ENCODE data around the gene AGBL1.

Gene AGBL1

DNA sequence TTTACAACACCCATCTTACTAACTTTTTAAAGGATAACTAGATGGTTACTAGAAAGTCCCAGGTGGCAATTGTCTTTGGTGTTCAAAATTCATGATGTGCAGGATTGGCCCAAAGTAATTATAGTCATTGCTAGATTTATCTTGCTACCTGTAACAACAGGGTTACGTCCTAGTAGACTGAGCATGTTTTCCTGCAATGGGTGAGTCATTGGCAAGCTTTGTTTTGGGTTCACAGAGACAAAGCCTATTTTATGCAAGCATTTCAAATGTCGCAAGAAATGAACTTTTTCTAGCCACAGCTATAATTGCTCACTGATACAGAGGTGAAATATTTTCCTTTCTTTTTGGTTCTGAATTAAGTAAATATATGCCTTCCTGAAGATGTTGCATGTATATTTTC lies 267.6 kb downstream of the AGBL1 start:
- no peak for DNase-seq (ENCODE audit: low read depth)
- TF ChIP-seq, protein P1, sequence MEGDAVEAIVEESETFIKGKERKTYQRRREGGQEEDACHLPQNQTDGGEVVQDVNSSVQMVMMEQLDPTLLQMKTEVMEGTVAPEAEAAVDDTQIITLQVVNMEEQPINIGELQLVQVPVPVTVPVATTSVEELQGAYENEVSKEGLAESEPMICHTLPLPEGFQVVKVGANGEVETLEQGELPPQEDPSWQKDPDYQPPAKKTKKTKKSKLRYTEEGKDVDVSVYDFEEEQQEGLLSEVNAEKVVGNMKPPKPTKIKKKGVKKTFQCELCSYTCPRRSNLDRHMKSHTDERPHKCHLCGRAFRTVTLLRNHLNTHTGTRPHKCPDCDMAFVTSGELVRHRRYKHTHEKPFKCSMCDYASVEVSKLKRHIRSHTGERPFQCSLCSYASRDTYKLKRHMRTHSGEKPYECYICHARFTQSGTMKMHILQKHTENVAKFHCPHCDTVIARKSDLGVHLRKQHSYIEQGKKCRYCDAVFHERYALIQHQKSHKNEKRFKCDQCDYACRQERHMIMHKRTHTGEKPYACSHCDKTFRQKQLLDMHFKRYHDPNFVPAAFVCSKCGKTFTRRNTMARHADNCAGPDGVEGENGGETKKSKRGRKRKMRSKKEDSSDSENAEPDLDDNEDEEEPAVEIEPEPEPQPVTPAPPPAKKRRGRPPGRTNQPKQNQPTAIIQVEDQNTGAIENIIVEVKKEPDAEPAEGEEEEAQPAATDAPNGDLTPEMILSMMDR (conservative IDR thresholded peaks at IDR 0.05; ENCODE audit: low read depth, low read length): no peak
- H3K4me3 ChIP-seq (ENCODE audit: low read depth, low read length): no peak overlapping the region

DNA sequence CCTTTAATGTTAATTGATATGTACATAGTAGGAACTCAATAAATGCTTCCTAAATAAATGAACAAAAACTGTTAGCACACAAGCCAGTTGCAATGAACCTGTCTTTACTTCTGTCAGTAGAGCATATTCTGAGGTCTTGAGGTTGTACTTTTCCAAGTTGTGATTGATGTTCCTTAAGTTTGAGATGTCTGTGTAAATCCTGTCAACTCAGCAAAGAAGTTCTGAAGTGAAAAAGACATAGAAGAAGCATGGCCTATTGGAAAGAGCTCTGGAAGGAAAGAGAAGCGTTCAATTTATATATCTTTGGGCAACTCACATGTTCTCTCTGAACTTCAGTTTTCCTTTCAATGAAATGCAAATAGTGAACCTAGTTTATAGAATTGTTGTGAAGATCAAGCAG lies 269.9 kb downstream of the AGBL1 start:
- TF ChIP-seq, protein P1 (conservative IDR thresholded peaks at IDR 0.05; ENCODE audit: low read depth, low read length): no peak
- DNase-seq (ENCODE audit: low read depth): no peak
- no peak overlapping the region for H3K4me3 ChIP-seq (ENCODE audit: low read depth, low read length)

DNA sequence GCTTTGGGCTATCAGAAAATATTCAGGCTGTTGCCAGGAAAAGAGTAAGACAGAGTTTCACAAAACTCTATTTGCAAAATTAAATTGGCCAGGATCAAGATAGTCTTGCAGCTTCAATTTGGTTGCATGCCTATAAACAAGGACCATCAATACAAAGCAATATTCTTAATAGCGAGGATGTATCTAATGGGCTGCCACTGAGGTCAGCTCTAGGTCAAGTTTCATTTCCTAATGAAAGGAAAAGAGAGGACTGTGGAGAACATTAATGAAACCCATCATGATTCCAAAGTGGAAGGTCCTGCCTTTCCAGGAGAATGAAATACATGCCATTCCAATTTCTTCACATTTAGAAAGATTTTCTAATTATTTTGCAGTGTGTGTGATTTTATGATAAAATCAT lies 273.5 kb downstream of the AGBL1 start:
- DNase-seq (ENCODE audit: low read depth): no peak
- H3K4me3 ChIP-seq (ENCODE audit: low read depth, low read length): no peak overlapping the region
- TF ChIP-seq, protein P1 (conservative IDR thresholded peaks at IDR 0.05; ENCODE audit: low read depth, low read length): no peak

DNA sequence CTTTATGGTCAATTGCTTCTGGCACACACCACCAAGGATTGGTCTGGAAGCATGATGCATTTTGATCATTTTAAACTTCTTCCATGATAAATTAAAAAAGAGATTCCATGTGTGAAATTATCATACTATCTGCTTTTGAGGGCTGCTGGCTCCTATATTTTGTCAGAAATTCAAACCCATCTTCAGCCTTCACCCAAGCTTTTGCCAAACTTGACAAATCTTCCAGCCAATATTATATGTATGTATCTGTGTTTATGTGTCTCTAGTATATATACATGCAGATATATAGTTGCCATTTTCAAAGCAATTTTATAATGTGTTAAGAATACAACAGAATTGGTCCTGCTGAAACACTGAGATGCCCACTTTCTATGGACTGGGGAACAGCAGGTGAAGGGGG lies 275.7 kb downstream of the AGBL1 start:
- TF ChIP-seq, protein P1 (conservative IDR thresholded peaks at IDR 0.05; ENCODE audit: low read depth, low read length): no peak
- no peak for DNase-seq (ENCODE audit: low read depth)

DNA sequence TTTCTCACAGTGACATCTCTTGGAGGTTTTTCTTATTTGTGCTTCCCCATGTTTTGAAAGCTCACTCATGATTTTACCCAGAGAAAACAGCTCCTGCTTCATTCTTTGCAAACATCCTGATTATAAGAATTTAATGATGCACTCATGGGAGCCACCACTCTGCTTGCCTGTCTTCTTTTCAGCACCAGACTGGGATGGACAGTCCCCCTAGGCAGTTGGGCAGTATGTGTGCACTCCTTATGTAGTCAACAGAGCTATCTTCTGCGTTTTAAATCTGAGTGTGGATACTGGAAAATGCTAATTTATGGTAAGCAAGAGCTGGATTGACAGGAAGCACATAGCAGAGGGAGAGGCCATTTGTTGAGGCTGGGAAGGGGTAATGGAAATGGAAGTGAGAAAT lies 276.1 kb downstream of the AGBL1 start:
- TF ChIP-seq, protein P1 (conservative IDR thresholded peaks at IDR 0.05; ENCODE audit: low read depth, low read length): no peak
- DNase-seq (ENCODE audit: low read depth): no peak

More for the DNA sequence above, 275.7 kb downstream of the AGBL1 start:
- H3K4me3 ChIP-seq (ENCODE audit: low read depth, low read length): no peak overlapping the region

DNA sequence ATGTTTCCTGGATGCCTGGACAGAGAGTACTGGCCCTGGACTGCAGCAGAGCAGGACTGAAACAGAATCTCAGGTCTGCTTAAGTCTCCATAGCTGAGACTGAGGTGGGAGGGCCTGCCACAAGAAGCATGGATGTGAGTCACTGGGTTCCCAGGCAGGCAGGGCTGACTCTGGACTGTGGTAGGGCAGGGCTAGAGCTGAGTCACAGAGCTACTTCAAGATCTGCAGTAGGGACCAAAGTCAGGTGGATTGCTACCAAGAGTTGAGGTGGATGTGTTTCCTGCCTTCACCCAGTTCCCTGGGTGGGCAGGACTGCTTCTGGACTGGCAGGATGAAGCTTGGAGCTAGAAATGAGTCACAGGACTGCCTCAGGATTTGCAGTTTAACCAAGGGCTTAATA lies 282.9 kb downstream of the AGBL1 start:
- no peak overlapping the region for H3K4me3 ChIP-seq (ENCODE audit: low read depth, low read length)
- TF ChIP-seq, protein P1 (conservative IDR thresholded peaks at IDR 0.05; ENCODE audit: low read depth, low read length): no peak
- DNase-seq (ENCODE audit: low read depth): no peak

More for the DNA sequence above, 276.1 kb downstream of the AGBL1 start:
- H3K4me3 ChIP-seq (ENCODE audit: low read depth, low read length): no peak overlapping the region

DNA sequence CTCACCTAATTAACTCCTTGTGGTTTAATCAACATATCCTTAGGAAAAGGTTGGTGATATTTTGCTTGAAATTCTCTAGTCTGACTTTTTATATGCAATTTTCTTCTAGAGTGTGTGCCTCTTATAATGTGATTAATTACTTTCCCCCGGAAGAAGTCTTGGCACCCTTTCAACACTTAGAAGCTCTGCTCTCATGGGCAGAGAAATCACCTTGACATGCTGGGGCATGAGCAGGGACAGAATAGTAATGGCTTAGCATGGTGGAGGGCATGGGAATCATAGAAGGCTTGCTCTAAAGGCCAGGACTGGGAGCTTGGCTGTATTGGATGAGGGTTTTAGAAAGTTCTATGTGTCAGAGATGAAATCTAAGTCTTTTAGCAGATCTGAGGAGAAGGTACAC lies 293.5 kb downstream of the AGBL1 start:
- TF ChIP-seq, protein P1 (conservative IDR thresholded peaks at IDR 0.05; ENCODE audit: low read depth, low read length): no peak
- DNase-seq (ENCODE audit: low read depth): no peak
- H3K4me3 ChIP-seq (ENCODE audit: low read depth, low read length): no peak overlapping the region

All from choroid plexus epithelial cell (primary cell).